Activated naive CD4-positive, alpha-beta T cell treated with anti-CD3 and anti-CD28 coated beads for 36 hours (primary cell): ENCODE measurements around the gene GNL3. TPM values are rescaled to one million over a fixed set of nuclear protein-coding genes. Genes with fewer than 3 reads are reported as not detected.
A peak's percentile ranks its signal among the peaks of the same experiment; 100 is the strongest.

Source experiments
- CTCF ChIA-PET: fragments of 350-600 bp; sonication (Branson Sonifier 250); formaldehyde crosslinking; loops from one replicate; lab custom pipeline; 2021; ENCODE audit warnings: antibody characterized with exemption; lab: Charles Lee
- DNase-seq: peaks from one replicate; pipeline ENCODE4 v3.0.0-alpha.2; 2020
- H3K27ac Mint-ChIP-seq: one replicate; pipeline ENCODE4 v1.8.0; 2021; ENCODE audit warnings: mild to moderate bottlenecking, mixed read lengths
- H3K27me3 Mint-ChIP-seq: one replicate; pipeline ENCODE4 v1.8.0; 2021; ENCODE audit warnings: low read depth, mixed read lengths
- H3K36me3 Mint-ChIP-seq: one replicate; pipeline ENCODE4 v1.8.0; 2021; ENCODE audit warnings: low read depth, mixed read lengths
- H3K4me1 Mint-ChIP-seq: one replicate; pipeline ENCODE4 v1.8.0; 2021; ENCODE audit warnings: low read depth, mixed read lengths
- H3K4me3 Mint-ChIP-seq: one replicate; pipeline ENCODE4 v1.8.0; 2021; ENCODE audit warnings: mild to moderate bottlenecking, moderate library complexity, mixed read lengths
- H3K9me3 Mint-ChIP-seq: one replicate; pipeline ENCODE4 v1.8.0; 2021; ENCODE audit warnings: mixed read lengths
- intact Hi-C: fragments of 100-400 bp; cut with micrococcal nuclease; formaldehyde crosslinking; loops from one replicate; pipeline ENCODE4 v1.15.1; 2023
- total RNA-seq, 2 experiments: library from RNA; stranded (reverse); gene quantifications; one replicate each; pipeline ENCODE4 v1.2.3, GENCODE V29; 2021

The GNL3 gene, protein sequence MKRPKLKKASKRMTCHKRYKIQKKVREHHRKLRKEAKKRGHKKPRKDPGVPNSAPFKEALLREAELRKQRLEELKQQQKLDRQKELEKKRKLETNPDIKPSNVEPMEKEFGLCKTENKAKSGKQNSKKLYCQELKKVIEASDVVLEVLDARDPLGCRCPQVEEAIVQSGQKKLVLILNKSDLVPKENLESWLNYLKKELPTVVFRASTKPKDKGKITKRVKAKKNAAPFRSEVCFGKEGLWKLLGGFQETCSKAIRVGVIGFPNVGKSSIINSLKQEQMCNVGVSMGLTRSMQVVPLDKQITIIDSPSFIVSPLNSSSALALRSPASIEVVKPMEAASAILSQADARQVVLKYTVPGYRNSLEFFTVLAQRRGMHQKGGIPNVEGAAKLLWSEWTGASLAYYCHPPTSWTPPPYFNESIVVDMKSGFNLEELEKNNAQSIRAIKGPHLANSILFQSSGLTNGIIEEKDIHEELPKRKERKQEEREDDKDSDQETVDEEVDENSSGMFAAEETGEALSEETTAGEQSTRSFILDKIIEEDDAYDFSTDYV
- 100 to 1,000 TPM; 195 to 197 TPM for total RNA-seq

DNA sequence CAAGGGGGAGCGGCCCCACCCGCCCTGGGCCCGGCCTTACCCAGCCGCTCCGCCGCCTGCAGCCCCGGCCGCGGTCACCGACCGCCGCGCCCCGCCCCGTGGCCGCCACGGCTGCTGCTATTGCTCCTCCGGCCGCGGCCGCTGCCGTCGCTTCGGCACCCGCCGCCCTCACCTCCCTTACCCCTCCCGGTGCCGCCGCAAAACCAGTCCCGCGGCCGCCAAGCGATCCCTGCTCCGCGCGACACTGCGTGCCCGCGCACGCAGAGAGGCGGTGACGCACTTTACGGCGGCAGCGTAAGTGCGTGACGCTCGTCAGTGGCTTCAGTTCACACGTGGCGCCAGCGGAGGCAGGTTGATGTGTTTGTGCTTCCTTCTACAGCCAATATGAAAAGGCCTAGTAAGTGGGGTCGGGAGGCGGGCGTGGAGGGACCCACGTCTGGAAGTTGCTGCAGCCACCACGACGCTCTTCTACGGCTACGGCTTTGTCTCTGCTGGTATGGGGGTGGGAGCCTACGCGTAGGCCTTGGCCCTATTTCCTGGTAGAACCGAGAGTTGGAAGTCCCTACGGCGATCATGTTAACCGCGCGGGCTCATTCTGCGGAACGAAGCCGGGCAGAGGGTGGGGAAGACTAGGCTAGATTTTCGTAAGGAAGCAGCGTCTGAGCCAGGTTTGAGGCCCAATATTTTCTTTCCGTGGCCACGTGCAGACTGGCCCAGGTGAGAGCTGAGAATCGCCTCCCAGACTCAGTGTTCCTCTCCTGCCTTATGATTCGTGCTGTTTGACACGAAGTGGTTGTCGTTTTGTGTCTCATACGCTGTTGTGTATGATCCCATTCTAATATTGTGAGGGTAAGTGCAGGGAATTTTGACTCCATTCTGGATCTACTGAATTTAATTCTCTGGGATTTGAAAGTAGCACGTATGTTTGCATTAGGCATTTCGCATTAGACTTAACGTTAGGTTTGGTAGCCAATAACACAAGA, at the start of gene GNL3, which contains the start of gene PBRM1:
GNL3 (plus strand) TSS at position 324 of the 983 bp plus-strand sequence; CDS start at position 385, 61 bp downstream.
PBRM1 (minus strand) TSS at position 205 of the 983 bp plus-strand sequence.
- DNase-seq = peak; percentile 95
- H3K27ac Mint-ChIP-seq = peak within 1 kb of the TSS; percentile 91

DNA sequence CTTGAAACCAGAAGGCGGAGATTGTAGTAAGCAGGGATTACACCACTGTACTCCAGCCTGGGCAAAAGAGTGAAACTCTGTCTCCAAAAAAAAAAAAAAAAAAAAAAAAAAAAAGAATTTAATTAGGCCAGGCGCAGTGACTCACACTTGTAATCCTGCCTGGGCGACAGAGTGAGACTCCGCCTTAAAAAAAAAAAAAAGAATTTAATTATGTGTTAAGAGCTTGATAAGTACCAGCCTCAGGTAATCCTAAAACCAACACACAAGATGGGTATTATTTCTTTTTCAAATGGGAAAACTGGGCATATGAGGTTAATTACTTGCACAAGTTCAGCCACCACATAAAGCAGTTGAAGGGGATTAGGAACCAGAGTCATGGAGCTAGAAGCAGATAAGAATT, 49.2 kb upstream of the GNL3 start:
- DNase-seq = no peak
- no peak overlapping the region for H3K4me3 Mint-ChIP-seq
- no peaks in the 10 kb centered on the region for H3K9me3 Mint-ChIP-seq
- intact Hi-C loops = no loop called here
- CTCF ChIA-PET = interaction anchor here (0.6 kb wide), 2 partner anchors 10 to 83 kb away, joined by 3 to 5 read pairs; no protein-coding TSS in a partner anchor
- H3K4me1 Mint-ChIP-seq = no peaks in the 10 kb centered on the region
- no peak overlapping the region for H3K27ac Mint-ChIP-seq
- peaks cover 20% of the 10 kb centered on the region for H3K36me3 Mint-ChIP-seq
- no peaks in the 10 kb centered on the region for H3K27me3 Mint-ChIP-seq

More for the DNA sequence above, at the start of gene GNL3, which contains the start of gene PBRM1:
- Mint-ChIP-seq H3K4me1 (peaks cover 72% of the 10 kb centered on the region), H3K27me3 (no peaks in the 10 kb centered on the region), H3K36me3 (peaks cover 54% of the 10 kb centered on the region), H3K9me3 (no peaks in the 10 kb centered on the region), H3K4me3 (peak within 1 kb of the TSS; percentile 90)
- intact Hi-C loops = loop anchor here (1.0 to 10.0 kb wide), 12 partner anchors 10 to 691 kb away; partner anchors contain the start of genes DUSP7, GLT8D1, NISCH and POC1A
- CTCF ChIA-PET = interaction anchor here (1.1 kb wide), 1 partner anchor 18 kb away, joined by 3 read pairs; no protein-coding TSS in a partner anchor

DNA sequence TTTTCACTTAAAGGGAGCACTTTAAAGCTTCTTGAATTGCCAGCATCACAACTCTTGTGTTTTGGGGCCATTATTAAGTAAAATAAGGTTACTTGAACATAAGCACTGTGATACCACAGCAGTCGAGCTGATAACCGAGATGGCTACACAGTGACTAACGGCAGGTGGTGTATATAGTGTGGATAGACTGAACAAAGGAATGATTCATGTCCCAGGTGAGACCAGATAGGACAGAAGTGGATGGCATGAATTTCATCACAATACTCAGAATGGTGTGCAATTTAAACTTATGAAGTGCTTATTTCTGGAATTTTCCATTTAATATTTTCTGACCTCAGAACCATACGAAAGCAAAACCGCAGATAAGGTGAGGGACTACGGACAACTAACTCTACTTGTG, 40.3 kb upstream of the GNL3 start:
- no peak overlapping the region for H3K27ac Mint-ChIP-seq
- no peak for DNase-seq
- H3K27me3 Mint-ChIP-seq = no peaks in the 10 kb centered on the region
- CTCF ChIA-PET = no interaction called here
- no peaks in the 10 kb centered on the region for H3K9me3 Mint-ChIP-seq
- no peaks in the 10 kb centered on the region for H3K4me1 Mint-ChIP-seq
- H3K36me3 Mint-ChIP-seq = peaks cover 34% of the 10 kb centered on the region
- intact Hi-C loops = no loop called here
- no peak overlapping the region for H3K4me3 Mint-ChIP-seq

DNA sequence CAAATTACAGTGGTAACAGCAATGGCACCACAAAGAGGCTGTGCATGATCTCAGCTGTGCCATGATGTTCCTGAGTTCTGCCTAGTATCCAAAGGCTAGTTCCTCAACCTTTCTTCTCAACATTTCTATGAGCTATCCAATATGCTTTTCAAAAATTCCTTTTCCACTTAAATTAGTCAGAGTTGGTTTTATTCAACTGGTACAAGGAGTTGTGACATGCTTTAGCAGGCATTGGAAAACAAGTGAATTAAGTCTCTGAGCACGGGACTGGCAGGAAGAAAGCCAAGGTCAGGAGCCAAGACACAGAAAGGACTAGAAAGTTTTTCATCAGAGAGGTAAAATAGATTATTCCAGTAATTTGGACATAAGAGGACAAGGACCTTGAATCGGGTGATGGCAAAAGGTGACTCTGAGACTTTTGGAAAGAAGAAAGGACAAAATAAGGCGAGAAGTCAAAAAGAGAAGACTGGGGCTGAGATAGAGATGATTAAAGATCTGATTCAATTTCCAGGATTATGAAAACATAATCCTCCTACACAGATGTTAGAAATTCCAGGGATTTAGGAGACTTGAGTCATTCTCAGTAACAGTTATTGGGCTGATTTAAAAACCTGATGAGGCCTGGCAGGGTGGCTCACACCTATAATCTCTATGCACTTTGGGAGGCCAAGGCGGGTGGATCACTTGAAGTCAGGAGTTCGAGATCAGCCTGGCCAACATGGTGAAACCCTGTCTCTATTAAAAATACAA, 36.2 kb upstream of the GNL3 start:
- Mint-ChIP-seq H3K4me1 (no peaks in the 10 kb centered on the region), H3K36me3 (peaks cover 42% of the 10 kb centered on the region), H3K4me3 (no peak overlapping the region), H3K27me3 (no peaks in the 10 kb centered on the region), H3K27ac (no peak overlapping the region), H3K9me3 (no peaks in the 10 kb centered on the region)
- CTCF ChIA-PET = interaction anchor here (2.0 kb wide), 1 partner anchor 26 kb away, joined by 5 read pairs; no protein-coding TSS in a partner anchor
- DNase-seq = no peak
- intact Hi-C loops = no loop called here

DNA sequence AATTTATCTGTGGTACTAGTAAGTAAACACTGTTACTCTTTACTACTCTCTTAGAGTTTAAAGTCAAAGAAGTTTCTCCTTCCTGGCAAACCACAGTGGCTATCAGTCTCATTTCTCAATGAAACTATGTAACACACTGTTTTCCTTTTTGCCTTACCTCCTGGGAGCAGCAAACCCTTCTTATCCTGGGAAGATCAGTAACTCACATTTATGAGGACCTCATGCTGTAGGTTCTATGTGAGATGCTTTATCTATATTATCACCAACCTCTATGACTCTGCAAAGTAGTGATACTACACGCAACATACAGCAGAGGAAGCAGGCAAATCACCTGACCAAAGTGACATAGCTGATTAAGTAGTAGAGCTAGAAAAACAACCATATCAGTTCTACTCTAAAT, 35.4 kb upstream of the GNL3 start:
- H3K4me1 Mint-ChIP-seq = peaks cover 2% of the 10 kb centered on the region
- CTCF ChIA-PET = interaction anchor here (2.0 kb wide), 1 partner anchor 27 kb away, joined by 5 read pairs; no protein-coding TSS in a partner anchor
- DNase-seq = no peak
- intact Hi-C loops = no loop called here
- no peak overlapping the region for H3K4me3 Mint-ChIP-seq
- no peaks in the 10 kb centered on the region for H3K9me3 Mint-ChIP-seq
- H3K27me3 Mint-ChIP-seq = no peaks in the 10 kb centered on the region
- peaks cover 45% of the 10 kb centered on the region for H3K36me3 Mint-ChIP-seq
- H3K27ac Mint-ChIP-seq = no peak overlapping the region

DNA sequence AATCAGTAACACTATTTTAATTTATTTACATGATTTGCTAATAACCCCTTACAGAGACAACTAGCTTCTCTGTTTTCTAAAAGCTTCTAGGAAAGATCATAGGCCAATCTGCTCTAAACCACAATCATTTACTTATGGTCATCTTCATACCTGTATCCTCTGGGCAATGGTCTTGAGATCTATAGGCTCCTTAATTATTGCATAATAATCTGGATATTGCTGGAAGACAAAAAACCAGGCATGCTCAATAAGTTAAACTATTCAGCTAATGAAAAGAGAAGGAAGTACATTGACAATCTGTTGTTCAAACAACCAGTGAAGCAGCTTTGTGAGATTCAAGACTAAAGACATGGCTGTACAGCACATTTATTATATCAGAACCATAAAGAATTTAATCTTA, 34.2 kb upstream of the GNL3 start:
- no peak overlapping the region for H3K4me3 Mint-ChIP-seq

DNA sequence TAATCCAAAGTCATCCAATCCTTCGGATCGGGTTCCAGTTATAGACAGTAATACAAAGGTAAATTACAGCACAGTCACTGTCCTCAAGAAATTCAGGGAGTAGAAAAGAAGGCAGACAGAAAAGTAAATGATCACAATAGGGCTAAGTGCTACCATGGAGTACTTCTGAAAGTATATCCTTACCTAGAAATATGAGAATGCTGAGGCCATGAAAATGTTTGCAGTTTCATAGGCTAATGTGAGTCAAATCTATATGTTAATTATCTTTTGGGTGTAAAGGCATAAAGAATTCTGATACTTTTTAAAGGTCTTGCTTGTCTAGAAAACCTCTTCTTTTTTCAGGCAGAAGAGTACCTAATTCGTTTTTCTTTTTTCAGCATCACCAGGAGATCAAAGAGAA, 29.9 kb upstream of the GNL3 start:
- intact Hi-C loops = no loop called here

More for the DNA sequence above, 34.2 kb upstream of the GNL3 start:
- no peaks in the 10 kb centered on the region for H3K9me3 Mint-ChIP-seq
- DNase-seq = no peak
- no peaks in the 10 kb centered on the region for H3K27me3 Mint-ChIP-seq
- no peak overlapping the region for H3K27ac Mint-ChIP-seq
- CTCF ChIA-PET = interaction anchor here (0.5 to 2.0 kb wide), 4 partner anchors 28 to 420 kb away, joined by 3 to 5 read pairs (median 4); no protein-coding TSS in a partner anchor
- peaks cover 46% of the 10 kb centered on the region for H3K36me3 Mint-ChIP-seq
- intact Hi-C loops = no loop called here
- H3K4me1 Mint-ChIP-seq = peaks cover 10% of the 10 kb centered on the region

DNA sequence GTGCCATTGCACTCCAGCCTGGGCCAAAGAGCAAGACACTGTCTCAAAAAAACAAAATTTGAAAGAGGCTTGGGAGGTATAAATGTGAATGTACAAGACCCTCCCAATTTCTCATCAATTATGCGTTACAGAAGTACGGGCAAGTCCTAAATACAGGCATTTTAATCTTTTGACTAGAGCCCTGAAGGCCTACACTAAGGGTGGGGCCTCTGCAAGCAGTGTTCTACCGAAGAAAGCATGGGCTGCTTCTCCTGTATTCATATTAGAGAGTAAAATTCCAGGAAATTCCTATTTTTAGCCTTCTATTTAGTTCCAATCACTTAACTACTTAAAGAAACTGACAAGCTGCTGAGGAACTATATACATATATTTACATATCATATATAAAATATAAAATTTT, 25.8 kb upstream of the GNL3 start:
- no peaks in the 10 kb centered on the region for H3K9me3 Mint-ChIP-seq
- intact Hi-C loops = no loop called here
- no peak overlapping the region for H3K27ac Mint-ChIP-seq
- H3K4me3 Mint-ChIP-seq = no peak overlapping the region
- peaks cover 36% of the 10 kb centered on the region for H3K36me3 Mint-ChIP-seq
- DNase-seq = no peak
- H3K4me1 Mint-ChIP-seq = peaks cover 10% of the 10 kb centered on the region
- no peaks in the 10 kb centered on the region for H3K27me3 Mint-ChIP-seq
- CTCF ChIA-PET = no interaction called here

More for the DNA sequence above, 29.9 kb upstream of the GNL3 start:
- no peak for DNase-seq
- Mint-ChIP-seq H3K4me3 (no peak overlapping the region), H3K27ac (peak overlapping the region; percentile 11), H3K27me3 (no peaks in the 10 kb centered on the region), H3K9me3 (no peaks in the 10 kb centered on the region), H3K4me1 (peaks cover 10% of the 10 kb centered on the region), H3K36me3 (peaks cover 38% of the 10 kb centered on the region)
- CTCF ChIA-PET = no interaction called here

DNA sequence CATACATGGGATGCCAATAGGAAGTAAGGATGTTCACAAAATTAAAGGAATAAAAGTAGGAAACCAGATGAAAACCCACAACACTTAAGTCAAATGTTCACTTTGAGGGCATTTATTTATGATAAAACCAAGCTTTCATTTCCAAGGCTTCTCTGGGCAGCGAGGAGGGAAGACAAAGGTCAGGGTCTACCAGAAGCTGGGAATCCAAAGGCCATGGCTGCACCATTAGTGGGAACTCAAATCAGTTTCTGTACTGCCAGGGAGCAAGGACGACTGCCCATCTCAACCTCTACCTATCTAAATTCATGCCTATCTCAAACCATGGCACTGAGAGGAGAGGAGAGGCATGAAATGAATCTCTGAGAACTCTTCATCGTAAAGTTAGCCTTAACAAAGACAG, 22.7 kb upstream of the GNL3 start:
- intact Hi-C loops = no loop called here
- H3K4me3 Mint-ChIP-seq = no peak overlapping the region
- no peaks in the 10 kb centered on the region for H3K4me1 Mint-ChIP-seq
- DNase-seq = no peak
- no peak overlapping the region for H3K27ac Mint-ChIP-seq
- no peaks in the 10 kb centered on the region for H3K27me3 Mint-ChIP-seq
- CTCF ChIA-PET = interaction anchor here (0.7 kb wide), 1 partner anchor 362 kb away, joined by 3 read pairs; no protein-coding TSS in a partner anchor
- H3K36me3 Mint-ChIP-seq = peaks cover 31% of the 10 kb centered on the region
- H3K9me3 Mint-ChIP-seq = no peaks in the 10 kb centered on the region

DNA sequence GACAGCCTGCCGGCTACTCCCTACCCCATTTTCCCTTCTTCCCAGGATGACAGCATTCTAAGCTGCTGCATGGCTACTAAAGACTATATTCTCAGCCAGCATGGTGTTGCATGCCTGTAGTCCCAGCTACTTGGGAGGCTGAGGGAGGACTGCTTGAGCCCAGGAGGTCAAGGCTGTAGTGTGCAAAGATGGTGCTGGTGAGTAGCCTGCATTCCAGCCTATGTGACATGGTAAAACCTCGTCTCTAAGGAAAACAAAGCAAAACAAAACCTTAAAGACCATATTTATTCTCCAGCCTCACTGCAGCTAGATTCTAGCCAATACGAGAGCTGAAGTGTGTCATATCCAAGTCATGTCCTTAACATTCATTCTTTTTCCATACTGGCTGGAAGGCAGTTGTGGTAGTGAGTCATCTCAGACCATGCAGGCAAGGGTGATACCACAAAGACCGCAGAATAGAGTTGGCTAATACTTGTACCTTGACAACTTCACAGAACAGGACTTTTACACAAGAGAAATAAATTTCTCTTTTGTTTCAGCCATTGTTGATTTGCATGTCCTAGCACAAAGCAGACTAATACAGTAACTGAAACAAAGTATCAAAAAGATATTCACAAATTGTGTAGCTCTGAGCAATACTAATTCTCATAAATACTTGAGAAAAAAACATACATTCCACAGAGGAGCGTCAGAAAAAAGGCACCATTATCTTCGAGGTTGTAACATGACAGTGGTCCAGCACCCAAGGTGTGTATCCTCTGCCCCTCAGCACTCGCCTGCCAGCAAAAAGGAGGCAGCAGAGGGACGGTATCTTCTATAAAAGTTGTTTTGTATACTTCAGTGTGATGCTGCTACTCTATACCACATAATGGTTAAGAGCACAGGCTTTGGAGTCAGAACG, 15.0 kb upstream of the GNL3 start:
- intact Hi-C loops = loop anchor here (1.0 kb wide), 2 partner anchors 10 to 15 kb away; partner anchors contain the start of gene GNL3
- peaks cover 29% of the 10 kb centered on the region for H3K36me3 Mint-ChIP-seq

More for the DNA sequence above, 15.0 kb upstream of the GNL3 start:
- H3K4me1 Mint-ChIP-seq = peaks cover 29% of the 10 kb centered on the region
- H3K9me3 Mint-ChIP-seq = no peaks in the 10 kb centered on the region
- H3K27me3 Mint-ChIP-seq = no peaks in the 10 kb centered on the region
- H3K27ac Mint-ChIP-seq = peak overlapping the region; percentile 81
- H3K4me3 Mint-ChIP-seq = no peak overlapping the region
- DNase-seq = peak; percentile 61
- CTCF ChIA-PET = interaction anchor here (1.9 kb wide), 1 partner anchor 11 kb away, joined by 6 read pairs; no protein-coding TSS in a partner anchor
